SU-DHL-6 (cell line): Measurements from ENCODE around the gene SLX4IP.

ENCODE experiments used
- EZH2phosphoT487 ChIP-seq: fragments of 200-600 bp; sonication (generic), shearing (Covaris generic); conservative IDR thresholded peaks from 2 replicates; pipeline ENCODE4 v1.6.1; 2018; ENCODE audit warnings: mild to moderate bottlenecking, antibody characterized with exemption, low read length, moderate library complexity, mixed read lengths
- TF ChIP-seq, protein P1 (sequence below): fragments of 200-600 bp; sonication (generic); IDR thresholded peaks from one replicate; pipeline ENCODE4 v1.5.1; 2017; ENCODE audit warnings: antibody characterized with exemption, mild to moderate bottlenecking, low read length, moderate library complexity; ENCODE audit not compliant: insufficient read depth, poor library complexity, severe bottlenecking

DNA sequence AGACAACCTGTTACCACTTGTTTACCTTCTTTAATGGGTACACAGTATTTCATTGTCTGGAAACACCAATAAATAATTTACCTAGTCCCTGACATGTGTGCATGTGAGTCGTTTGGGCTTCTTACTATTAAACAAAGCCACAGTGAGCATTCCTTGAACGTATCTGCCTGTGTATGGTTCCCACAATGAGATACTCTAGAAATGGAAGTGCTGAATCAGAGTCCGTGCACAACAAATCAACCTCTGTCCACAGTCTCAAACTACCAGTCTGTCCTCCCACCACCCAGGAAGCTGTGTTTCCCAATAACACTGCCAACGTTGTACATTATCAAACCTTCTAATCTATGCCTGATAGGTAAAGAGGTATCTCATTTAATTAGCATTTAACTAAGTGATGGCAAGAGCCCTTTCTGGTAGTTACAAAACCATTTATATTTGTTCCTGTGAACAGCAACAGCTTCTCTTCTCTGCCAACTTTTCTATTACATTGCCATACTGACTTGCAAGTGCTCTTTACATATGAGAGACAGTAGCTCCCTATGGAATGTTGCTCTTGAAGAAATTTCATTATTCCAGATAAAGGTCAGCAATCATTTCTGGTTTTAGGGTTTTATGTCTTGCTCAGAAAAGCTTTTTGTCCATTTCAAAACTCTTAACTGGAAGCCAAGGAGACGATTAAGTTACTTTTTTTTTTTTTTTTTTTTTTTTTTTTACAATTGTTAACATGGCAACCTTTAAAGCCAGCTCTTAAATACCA is 223.9 kb downstream of the SLX4IP start:
- TF ChIP-seq, protein P1, sequence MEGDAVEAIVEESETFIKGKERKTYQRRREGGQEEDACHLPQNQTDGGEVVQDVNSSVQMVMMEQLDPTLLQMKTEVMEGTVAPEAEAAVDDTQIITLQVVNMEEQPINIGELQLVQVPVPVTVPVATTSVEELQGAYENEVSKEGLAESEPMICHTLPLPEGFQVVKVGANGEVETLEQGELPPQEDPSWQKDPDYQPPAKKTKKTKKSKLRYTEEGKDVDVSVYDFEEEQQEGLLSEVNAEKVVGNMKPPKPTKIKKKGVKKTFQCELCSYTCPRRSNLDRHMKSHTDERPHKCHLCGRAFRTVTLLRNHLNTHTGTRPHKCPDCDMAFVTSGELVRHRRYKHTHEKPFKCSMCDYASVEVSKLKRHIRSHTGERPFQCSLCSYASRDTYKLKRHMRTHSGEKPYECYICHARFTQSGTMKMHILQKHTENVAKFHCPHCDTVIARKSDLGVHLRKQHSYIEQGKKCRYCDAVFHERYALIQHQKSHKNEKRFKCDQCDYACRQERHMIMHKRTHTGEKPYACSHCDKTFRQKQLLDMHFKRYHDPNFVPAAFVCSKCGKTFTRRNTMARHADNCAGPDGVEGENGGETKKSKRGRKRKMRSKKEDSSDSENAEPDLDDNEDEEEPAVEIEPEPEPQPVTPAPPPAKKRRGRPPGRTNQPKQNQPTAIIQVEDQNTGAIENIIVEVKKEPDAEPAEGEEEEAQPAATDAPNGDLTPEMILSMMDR, result no peak
- TF ChIP-seq EZH2phosphoT487, result no peak
